GM20000 (cell line): ENCODE measurements around the gene OGFOD2.

Experiments
- DNase-seq: peaks from one replicate; pipeline ENCODE4 v3.0.0; 2012; ENCODE audit warnings: low spot score
- TF ChIP-seq, protein P1 (sequence below): IDR thresholded peaks from 2 replicates; pipeline ENCODE4 v1.5.1; 2012; ENCODE audit warnings: mild to moderate bottlenecking, control low read depth; ENCODE audit errors: extremely low read depth, missing control alignments

The OGFOD2 gene

DNA sequence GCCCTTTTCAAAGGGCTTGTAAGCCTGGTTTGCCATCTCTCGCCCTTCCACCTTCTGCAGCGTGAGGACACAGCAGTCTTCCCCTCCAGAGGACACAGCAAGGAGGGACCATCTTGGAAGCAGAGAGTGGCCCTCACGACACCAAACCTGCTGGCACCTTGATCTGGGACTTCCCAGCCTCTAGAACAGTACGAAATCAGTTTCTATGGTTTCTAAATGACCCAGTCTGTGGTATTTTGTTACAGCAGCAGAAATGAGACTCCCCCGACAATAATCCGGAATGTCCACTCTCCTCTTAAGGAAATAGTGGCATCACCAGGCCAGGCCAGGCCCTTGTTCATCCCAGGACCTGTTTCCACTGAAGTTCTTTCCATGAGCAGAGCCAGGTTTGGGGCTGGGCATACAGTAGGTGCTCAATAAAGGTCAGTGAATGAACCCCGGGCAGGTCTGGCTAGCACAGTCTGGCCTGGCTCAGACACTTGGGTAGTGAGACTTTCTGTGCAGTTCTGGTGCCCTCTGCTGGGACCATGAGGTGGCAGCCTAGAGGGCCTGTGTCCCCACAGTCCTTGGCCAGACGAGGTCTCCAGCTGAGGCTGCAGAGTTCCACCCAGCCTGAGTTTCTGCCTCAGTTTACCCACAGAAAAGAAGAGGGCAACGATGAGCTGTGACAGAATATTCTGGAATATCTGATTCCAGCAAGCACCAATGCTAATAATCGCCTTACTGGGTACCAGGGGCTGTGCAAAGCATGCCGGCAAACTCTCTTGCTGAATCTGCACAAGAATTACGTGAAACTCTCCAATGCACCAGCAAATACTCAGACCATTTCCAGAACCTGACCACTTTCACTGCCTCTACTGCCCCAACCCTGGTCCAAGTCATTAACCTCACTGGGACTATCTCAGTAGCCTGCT, 22.8 kb upstream of the OGFOD2 start:
- TF ChIP-seq, protein P1, sequence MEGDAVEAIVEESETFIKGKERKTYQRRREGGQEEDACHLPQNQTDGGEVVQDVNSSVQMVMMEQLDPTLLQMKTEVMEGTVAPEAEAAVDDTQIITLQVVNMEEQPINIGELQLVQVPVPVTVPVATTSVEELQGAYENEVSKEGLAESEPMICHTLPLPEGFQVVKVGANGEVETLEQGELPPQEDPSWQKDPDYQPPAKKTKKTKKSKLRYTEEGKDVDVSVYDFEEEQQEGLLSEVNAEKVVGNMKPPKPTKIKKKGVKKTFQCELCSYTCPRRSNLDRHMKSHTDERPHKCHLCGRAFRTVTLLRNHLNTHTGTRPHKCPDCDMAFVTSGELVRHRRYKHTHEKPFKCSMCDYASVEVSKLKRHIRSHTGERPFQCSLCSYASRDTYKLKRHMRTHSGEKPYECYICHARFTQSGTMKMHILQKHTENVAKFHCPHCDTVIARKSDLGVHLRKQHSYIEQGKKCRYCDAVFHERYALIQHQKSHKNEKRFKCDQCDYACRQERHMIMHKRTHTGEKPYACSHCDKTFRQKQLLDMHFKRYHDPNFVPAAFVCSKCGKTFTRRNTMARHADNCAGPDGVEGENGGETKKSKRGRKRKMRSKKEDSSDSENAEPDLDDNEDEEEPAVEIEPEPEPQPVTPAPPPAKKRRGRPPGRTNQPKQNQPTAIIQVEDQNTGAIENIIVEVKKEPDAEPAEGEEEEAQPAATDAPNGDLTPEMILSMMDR, result peak; percentile 89
- DNase-seq, result peak; percentile 93

GRCh38 chr12:122955156-122955555, 19.9 kb upstream of the OGFOD2 start:
- TF ChIP-seq, protein P1, result no peak
- no peak for DNase-seq

- no peak for DNase-seq
These were observed 19.0 kb upstream of the OGFOD2 start for GRCh38 chr12:122956035-122956434.

DNA sequence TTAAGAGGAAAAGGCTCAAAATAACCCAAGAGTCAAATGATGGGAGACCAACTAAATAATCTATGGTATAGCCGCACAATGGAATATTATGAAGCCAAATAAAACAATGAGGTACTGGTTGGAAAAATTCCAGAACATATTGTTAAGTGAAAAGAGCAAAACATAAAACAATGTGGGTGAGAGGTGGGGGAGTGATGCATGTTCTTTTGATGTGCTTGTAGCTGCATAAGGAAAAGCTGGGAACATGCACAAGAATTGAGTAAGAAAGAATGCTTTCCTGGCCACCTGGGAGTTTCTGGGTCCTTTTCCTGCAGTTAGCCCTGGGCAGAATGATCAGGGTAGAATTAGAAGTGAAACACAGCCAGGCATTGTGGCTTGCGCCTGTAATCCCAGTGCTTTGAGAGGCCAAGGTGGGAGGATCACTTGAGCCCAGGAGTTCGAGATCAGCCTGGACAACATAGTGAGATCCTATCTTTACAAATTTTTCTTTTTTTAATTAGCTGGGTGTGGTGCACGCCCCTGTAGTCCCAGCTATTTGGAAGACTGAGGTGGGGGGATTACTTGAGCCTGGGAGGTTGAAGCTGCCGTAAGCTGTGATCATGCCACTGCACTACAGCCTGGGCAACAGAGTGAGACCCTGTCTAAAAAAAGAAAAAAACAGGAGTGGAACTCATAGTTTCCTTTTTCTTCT, 16.7 kb upstream of the OGFOD2 start:
- TF ChIP-seq, protein P1, result no peak
- no peak for DNase-seq

More at GRCh38 chr12:122956035-122956434, 19.0 kb upstream of the OGFOD2 start:
- TF ChIP-seq, protein P1, result no peak

GRCh38 chr12:122959566-122960192, 15.4 kb upstream of the OGFOD2 start:
- TF ChIP-seq, protein P1, result no peak

GRCh38 chr12:122960193-122960569, 14.9 kb upstream of the OGFOD2 start:
- no peak for DNase-seq
- TF ChIP-seq, protein P1, result no peak

More at GRCh38 chr12:122959566-122960192, 15.4 kb upstream of the OGFOD2 start:
- no peak for DNase-seq
